Transverse colon (tissue), 3 donors: ENCODE results near the gene NR2F1-AS1.

ENCODE experiments used
- POLR2A ChIP-seq: fragments of 450-650 bp; IDR thresholded peaks from one replicate; pipeline ENCODE4 v1.6.1; 2016; ENCODE audit warnings: antibody characterized with exemption, mild to moderate bottlenecking, moderate library complexity
- TF ChIP-seq, protein P1 (sequence below), 5 experiments: fragments of 200-600 bp in 3 of 5; fragments of 450-650 bp in 2 of 5; sonication (generic) in 3 of 5; IDR thresholded peaks; 1 replicate in 2 of 5; 2 replicates in 3 of 5; pipeline ENCODE4 v1.5.1; 2016 to 2017; ENCODE audit warnings: antibody characterized with exemption in 5 of 5, inconsistent platforms in 3 of 5, mild to moderate bottlenecking in 2 of 5, moderate library complexity in 1 of 5

DNA sequence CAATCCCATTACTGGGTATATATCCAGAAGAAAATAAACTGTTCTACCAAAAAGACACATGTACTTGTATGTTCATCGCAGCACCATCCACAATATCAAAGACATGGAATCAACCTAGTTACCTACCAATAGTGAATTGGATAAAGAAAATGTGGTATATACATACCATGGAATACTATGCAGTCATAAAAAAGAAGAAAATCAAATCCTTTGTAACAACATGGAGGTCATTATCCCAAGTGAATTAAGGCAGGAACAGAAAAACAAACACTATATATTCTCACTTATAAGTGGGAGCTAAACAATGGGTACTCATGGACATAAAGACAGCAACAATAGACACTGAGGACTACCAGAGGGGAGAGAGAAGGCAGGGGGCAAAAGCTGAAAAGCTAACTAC lies 67.7 kb downstream of the NR2F1-AS1 start:
- TF ChIP-seq POLR2A = no peak
- TF ChIP-seq, protein P1, sequence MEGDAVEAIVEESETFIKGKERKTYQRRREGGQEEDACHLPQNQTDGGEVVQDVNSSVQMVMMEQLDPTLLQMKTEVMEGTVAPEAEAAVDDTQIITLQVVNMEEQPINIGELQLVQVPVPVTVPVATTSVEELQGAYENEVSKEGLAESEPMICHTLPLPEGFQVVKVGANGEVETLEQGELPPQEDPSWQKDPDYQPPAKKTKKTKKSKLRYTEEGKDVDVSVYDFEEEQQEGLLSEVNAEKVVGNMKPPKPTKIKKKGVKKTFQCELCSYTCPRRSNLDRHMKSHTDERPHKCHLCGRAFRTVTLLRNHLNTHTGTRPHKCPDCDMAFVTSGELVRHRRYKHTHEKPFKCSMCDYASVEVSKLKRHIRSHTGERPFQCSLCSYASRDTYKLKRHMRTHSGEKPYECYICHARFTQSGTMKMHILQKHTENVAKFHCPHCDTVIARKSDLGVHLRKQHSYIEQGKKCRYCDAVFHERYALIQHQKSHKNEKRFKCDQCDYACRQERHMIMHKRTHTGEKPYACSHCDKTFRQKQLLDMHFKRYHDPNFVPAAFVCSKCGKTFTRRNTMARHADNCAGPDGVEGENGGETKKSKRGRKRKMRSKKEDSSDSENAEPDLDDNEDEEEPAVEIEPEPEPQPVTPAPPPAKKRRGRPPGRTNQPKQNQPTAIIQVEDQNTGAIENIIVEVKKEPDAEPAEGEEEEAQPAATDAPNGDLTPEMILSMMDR (IDR thresholded peaks at IDR 0.05) = no peak
